Endothelial cell of umbilical vein (primary cell): ENCODE data around the gene SDHC. TPM values are rescaled to one million over a fixed set of nuclear protein-coding genes. Genes with fewer than 3 reads are reported as not detected.

ENCODE experiments used
- BruUV-seq: library from RNA; stranded (reverse); fragments of 400-500 nt; replicated peaks from 2 replicates; lab custom pipeline; 2021; lab: Mats Ljungman, UMichigan
- CTCF ChIA-PET: fragments of 300-600, 350-600 bp; sonication (Branson Sonifier 250); formaldehyde crosslinking; loops from one replicate; lab custom pipeline; 2021; ENCODE audit warnings: antibody characterized with exemption, inconsistent platforms; lab: Charles Lee
- POLR2A ChIA-PET: fragments of 300-600, 350-600 bp; sonication (Branson Sonifier 250); formaldehyde crosslinking; loops from one replicate; lab custom pipeline; 2021; ENCODE audit warnings: antibody characterized with exemption, inconsistent platforms; lab: Charles Lee
- DNase-seq: peaks from one replicate; pipeline ENCODE4 v3.0.0-alpha.2; 2011; ENCODE audit warnings: low read depth, low spot score
- FAIRE-seq: peaks from 2 replicates; lab custom pipeline; 2011; peaks lifted over from hg19 to GRCh38; lab: Jason Lieb, UNC
- H2AFZ ChIP-seq: 2 replicates; pipeline ENCODE4 v1.6.0; 2012; ENCODE audit warnings: low read depth, low read length, control low read depth, inconsistent platforms
- H3K27ac ChIP-seq: 2 replicates; pipeline ENCODE4 v1.5.1; 2011; ENCODE audit warnings: low read depth, mild to moderate bottlenecking, control low read depth, low read length, moderate library complexity; ENCODE audit not compliant: insufficient read depth
- H3K27me3 ChIP-seq, 2 experiments: 2 replicates each; pipeline versions ENCODE4 v1.6.0 to v1.6.1; 2011; ENCODE audit warnings: low read length in 2 of 2, mixed read lengths in 1 of 2; ENCODE audit not compliant: control insufficient read depth in 2 of 2, insufficient read depth in 2 of 2
- H3K36me3 ChIP-seq, 2 experiments: 2 replicates in 1 of 2; 3 replicates in 1 of 2; pipeline ENCODE4 v1.5.1; 2011; ENCODE audit warnings: low read length in 2 of 2, mild to moderate bottlenecking in 1 of 2, moderate library complexity in 1 of 2; ENCODE audit not compliant: control insufficient read depth in 2 of 2, insufficient read depth in 2 of 2; ENCODE audit errors: extremely low read depth in 1 of 2
- H3K4me1 ChIP-seq: 3 replicates; pipeline ENCODE4 v1.5.1; 2011; ENCODE audit warnings: mild to moderate bottlenecking, low read length; ENCODE audit not compliant: control insufficient read depth, insufficient read depth; ENCODE audit errors: extremely low read depth
- H3K4me2 ChIP-seq: 2 replicates; pipeline ENCODE4 v1.6.1; 2011; ENCODE audit warnings: low read length, control low read depth, mixed read lengths; ENCODE audit not compliant: insufficient read depth
- H3K4me3 ChIP-seq, 3 experiments: fragments of 200-600 bp in 1 of 3; sonication (generic), shearing (Covaris generic) in 1 of 3; replicated peaks in 1 of 3; 2 replicates each; pipeline ENCODE4 v1.5.1; 2011 to 2016; ENCODE audit warnings: control low read depth in 3 of 3, low read length in 3 of 3, mild to moderate bottlenecking in 2 of 3, inconsistent platforms in 1 of 3, low read depth in 1 of 3, moderate library complexity in 1 of 3; ENCODE audit not compliant: insufficient read depth in 1 of 3
- H3K79me2 ChIP-seq: 2 replicates; pipeline ENCODE4 v1.6.0; 2012; ENCODE audit warnings: low read length, inconsistent platforms; ENCODE audit not compliant: control insufficient read depth, insufficient read depth
- H3K9ac ChIP-seq: replicated peaks from 2 replicates; pipeline ENCODE3; 2011; ENCODE audit warnings: low read length, control low read depth; ENCODE audit not compliant: insufficient read depth; ENCODE audit errors: extremely low read depth
- H3K9me1 ChIP-seq: replicated peaks from 3 replicates; pipeline ENCODE4 v1.6.0; 2011; ENCODE audit warnings: mild to moderate bottlenecking, low read length; ENCODE audit not compliant: control insufficient read depth, insufficient read depth; ENCODE audit errors: extremely low read depth
- H3K9me3 ChIP-seq: replicated peaks from 2 replicates; pipeline ENCODE4 v1.5.1; 2012; ENCODE audit warnings: low read length, inconsistent platforms; ENCODE audit not compliant: control insufficient read depth, insufficient read depth
- H4K20me1 ChIP-seq: replicated peaks from 2 replicates; pipeline ENCODE3; 2011; ENCODE audit warnings: mild to moderate bottlenecking, low read length; ENCODE audit not compliant: control insufficient read depth, insufficient read depth; ENCODE audit errors: extremely low read depth
- EZH2 ChIP-seq: IDR thresholded peaks from 2 replicates; pipeline ENCODE4 v1.6.1; 2012; ENCODE audit warnings: borderline replicate concordance, low read depth, mild to moderate bottlenecking, moderate library complexity, low read length, inconsistent platforms; ENCODE audit not compliant: severe bottlenecking
- FOS ChIP-seq: IDR thresholded peaks from 2 replicates; pipeline ENCODE4 v1.6.1; 2011; ENCODE audit warnings: mild to moderate bottlenecking, low read length, moderate library complexity, borderline replicate concordance; ENCODE audit not compliant: insufficient read depth
- GATA2 ChIP-seq: IDR thresholded peaks from 2 replicates; pipeline ENCODE4 v1.7.0; 2011; ENCODE audit warnings: low read depth, mild to moderate bottlenecking, moderate library complexity, mixed read lengths, low read length; ENCODE audit not compliant: insufficient read length, insufficient read depth
- JUN ChIP-seq: IDR thresholded peaks from 2 replicates; pipeline ENCODE4 v1.6.1; 2011; ENCODE audit warnings: borderline replicate concordance, low read depth; ENCODE audit not compliant: insufficient read length, insufficient read depth
- MYC ChIP-seq: IDR thresholded peaks from one replicate; pipeline ENCODE4 v1.6.1; 2011; ENCODE audit warnings: mild to moderate bottlenecking, low read depth, low read length
- POLR2A ChIP-seq: IDR thresholded peaks from 2 replicates; pipeline ENCODE4 v1.6.1; 2012; ENCODE audit warnings: low read depth, mild to moderate bottlenecking, control low read depth, low read length
- dilution Hi-C: fragments of 300-500 bp; cut with MboI; formaldehyde crosslinking; loops from one replicate; pipeline ENCODE4 v1.15.0; 2019; ENCODE audit warnings: low sequenced_read_pairs; ENCODE audit not compliant: extremely low pct_ligation_motif_present
- intact Hi-C: fragments of 100-400 bp; cut with micrococcal nuclease; formaldehyde crosslinking; loops from one replicate; pipeline ENCODE4 v1.10.0; 2022
- polyA plus RNA-seq, 4 experiments: library from polyadenylated mRNA; depleted of rRNA in 3 of 4; stranded (reverse) in 3 of 4; unstranded in 1 of 4; fragments of >200 nt; gene quantifications; 2 replicates each; pipeline versions ENCODE4 v1.2.1 to v1.2.3, GENCODE V29; 2011 to 2012; ENCODE audit warnings: missing spikeins in 1 of 4
- total RNA-seq: library from RNA; stranded (reverse); gene quantifications from 2 replicates; pipeline ENCODE4 v1.2.3, GENCODE V29; 2021
- TF ChIP-seq, protein P1 (sequence below): IDR thresholded peaks from 2 replicates; pipeline ENCODE4 v1.6.1; 2011; ENCODE audit not compliant: insufficient read depth, insufficient read length
- TF ChIP-seq, protein P2 (sequence below), 2 donors: IDR thresholded peaks; 1 replicate in 1 of 2; 2 replicates in 1 of 2; pipeline ENCODE4 v1.5.1; 2011; ENCODE audit warnings: low read length in 2 of 2, mild to moderate bottlenecking in 2 of 2, moderate library complexity in 2 of 2, control low read depth in 1 of 2, inconsistent platforms in 1 of 2, low read depth in 1 of 2; ENCODE audit not compliant: insufficient read depth in 1 of 2; ENCODE audit errors: extremely low read depth in 1 of 2

Gene SDHC
- total and polyA plus RNA-seq, 2 donors (not counting 3 experiments of a cell fraction or from before 2014, with no cell fraction given) = 148 to 279 TPM

- POLR2A ChIA-PET = no interaction called here
- H3K4me2 ChIP-seq = no peak overlapping the region
Measured at GRCh38 chr1:161307230-161307768, 6.9 kb upstream of the SDHC start.

More at GRCh38 chr1:161307230-161307768, 6.9 kb upstream of the SDHC start:
- CTCF ChIA-PET = interaction anchor here (0.6 to 1.9 kb wide), 7 partner anchors 9 to 82 kb away, joined by 3 to 7 read pairs (median 4); partner anchors contain the start of gene TOMM40L
- H3K9me3 ChIP-seq = no peaks in the 10 kb centered on the region
- FAIRE-seq = no peak
- no peak overlapping the region for H3K27ac ChIP-seq
- peaks cover 35% of the 10 kb centered on the region for H3K4me1 ChIP-seq
- peak; percentile 61 for DNase-seq
- peak; percentile 65 for TF ChIP-seq JUN
- no peak for TF ChIP-seq MYC
- peak; percentile 62 for TF ChIP-seq FOS
- no peak for TF ChIP-seq GATA2
- TF ChIP-seq, protein P1, sequence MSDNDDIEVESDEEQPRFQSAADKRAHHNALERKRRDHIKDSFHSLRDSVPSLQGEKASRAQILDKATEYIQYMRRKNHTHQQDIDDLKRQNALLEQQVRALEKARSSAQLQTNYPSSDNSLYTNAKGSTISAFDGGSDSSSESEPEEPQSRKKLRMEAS = no peak
- TF ChIP-seq, protein P2, sequence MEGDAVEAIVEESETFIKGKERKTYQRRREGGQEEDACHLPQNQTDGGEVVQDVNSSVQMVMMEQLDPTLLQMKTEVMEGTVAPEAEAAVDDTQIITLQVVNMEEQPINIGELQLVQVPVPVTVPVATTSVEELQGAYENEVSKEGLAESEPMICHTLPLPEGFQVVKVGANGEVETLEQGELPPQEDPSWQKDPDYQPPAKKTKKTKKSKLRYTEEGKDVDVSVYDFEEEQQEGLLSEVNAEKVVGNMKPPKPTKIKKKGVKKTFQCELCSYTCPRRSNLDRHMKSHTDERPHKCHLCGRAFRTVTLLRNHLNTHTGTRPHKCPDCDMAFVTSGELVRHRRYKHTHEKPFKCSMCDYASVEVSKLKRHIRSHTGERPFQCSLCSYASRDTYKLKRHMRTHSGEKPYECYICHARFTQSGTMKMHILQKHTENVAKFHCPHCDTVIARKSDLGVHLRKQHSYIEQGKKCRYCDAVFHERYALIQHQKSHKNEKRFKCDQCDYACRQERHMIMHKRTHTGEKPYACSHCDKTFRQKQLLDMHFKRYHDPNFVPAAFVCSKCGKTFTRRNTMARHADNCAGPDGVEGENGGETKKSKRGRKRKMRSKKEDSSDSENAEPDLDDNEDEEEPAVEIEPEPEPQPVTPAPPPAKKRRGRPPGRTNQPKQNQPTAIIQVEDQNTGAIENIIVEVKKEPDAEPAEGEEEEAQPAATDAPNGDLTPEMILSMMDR (IDR thresholded peaks at IDR 0.05; ENCODE audit: extremely low read depth in 1 of 2, insufficient read depth in 1 of 2, low read depth in 1 of 2, low read length in 2 of 2) = no peak
- TF ChIP-seq EZH2 = no peak
- no peak for TF ChIP-seq POLR2A
- peak overlapping the region; percentile 10 for H2AFZ ChIP-seq
- no TSS peak for BruUV-seq
- no peaks in the 10 kb centered on the region for H3K9me1 ChIP-seq
- peaks cover 4% of the 10 kb centered on the region for H3K79me2 ChIP-seq
- H4K20me1 ChIP-seq = no peaks in the 10 kb centered on the region
- intact Hi-C loops = no loop called here
- dilution Hi-C loops = no loop called here
- no peaks in the 10 kb centered on the region for H3K36me3 ChIP-seq
- no peaks in the 10 kb centered on the region for H3K27me3 ChIP-seq
- no peak overlapping the region for H3K4me3 ChIP-seq
- H3K9ac ChIP-seq = no peak overlapping the region
